Measurements from ENCODE around the gene EVA1B.

EVA1B gene

GRCh38 chr1:36346741-36347370 is 23.4 kb upstream of the EVA1B start:
- no peak for DNase-seq (ENCODE audit: low read depth)

- DNase-seq (ENCODE audit: low read depth) = no peak
Measured at GRCh38 chr1:36345353-36345752, 21.9 kb upstream of the EVA1B start.

- no peak for DNase-seq (ENCODE audit: low read depth)
Measured at GRCh38 chr1:36344395-36344680, 20.9 kb upstream of the EVA1B start.

GRCh38 chr1:36343651-36344394 is 20.4 kb upstream of the EVA1B start:
- DNase-seq (ENCODE audit: low read depth) = peak; percentile 44

GRCh38 chr1:36342426-36343185 is 19.2 kb upstream of the EVA1B start:
- DNase-seq (ENCODE audit: low read depth) = peak; percentile 58

GRCh38 chr1:36341626-36342320 is 18.3 kb upstream of the EVA1B start:
- no peak for DNase-seq (ENCODE audit: low read depth)

- DNase-seq (ENCODE audit: low read depth) = no peak
Measured at GRCh38 chr1:36339615-36340014, 16.2 kb upstream of the EVA1B start.

GRCh38 chr1:36339215-36339614 is 15.8 kb upstream of the EVA1B start:
- DNase-seq (ENCODE audit: low read depth) = no peak

- DNase-seq (ENCODE audit: low read depth) = no peak
Measured at GRCh38 chr1:36337830-36338229, 14.4 kb upstream of the EVA1B start.

GRCh38 chr1:36330940-36331339 is 7.5 kb upstream of the EVA1B start:
- DNase-seq (ENCODE audit: low read depth) = peak; percentile 50

GRCh38 chr1:36329817-36330216 is 6.4 kb upstream of the EVA1B start:
- no peak for DNase-seq (ENCODE audit: low read depth)

GRCh38 chr1:36328713-36329112 is 5.3 kb upstream of the EVA1B start:
- no peak for DNase-seq (ENCODE audit: low read depth)

GRCh38 chr1:36328088-36328480 is 4.6 kb upstream of the EVA1B start:
- DNase-seq (ENCODE audit: low read depth) = no peak

- DNase-seq (ENCODE audit: low read depth) = no peak
Measured at GRCh38 chr1:36327421-36328087, 4.1 kb upstream of the EVA1B start.

GRCh38 chr1:36326499-36326898 is 3.1 kb upstream of the EVA1B start:
- DNase-seq (ENCODE audit: low read depth) = no peak

GRCh38 chr1:36324353-36324703 is 883 bp upstream of the EVA1B start:
- DNase-seq (ENCODE audit: low read depth) = no peak

GRCh38 chr1:36322786-36323635 is 434 bp downstream of the EVA1B start:
- DNase-seq (ENCODE audit: low read depth) = peak; percentile 73

GRCh38 chr1:36322041-36322785 is 1.2 kb downstream of the EVA1B start:
- DNase-seq (ENCODE audit: low read depth) = no peak

- DNase-seq (ENCODE audit: low read depth) = peak; percentile 98
Measured at GRCh38 chr1:36321119-36321951, 2.1 kb downstream of the EVA1B start.

- DNase-seq (ENCODE audit: low read depth) = no peak
Measured at GRCh38 chr1:36320767-36321118, 2.7 kb downstream of the EVA1B start.
